ENCODE measurements around the gene GNPAT. TPM values are rescaled to one million over a fixed set of nuclear protein-coding genes. Genes with fewer than 3 reads are reported as not detected.

The GNPAT gene
- total and polyA plus RNA-seq, 10 of the 15 experiments (the other 5 are each of a cell fraction or from before 2014, with no cell fraction given): 24.0 to 70.6 (median 47.2) TPM

GRCh38 chr1:231284441-231284840, 43.4 kb downstream of the GNPAT start:
- FAIRE-seq: no peak
- no TSS peak for BruUV-seq (replicated peaks)

More at GRCh38 chr1:231284441-231284840, 43.4 kb downstream of the GNPAT start:
- in situ Hi-C loops (cut with MboI) (no loop called here), intact Hi-C loops (cut with micrococcal nuclease; ENCODE audit: unreplicated experiment) (no loop called here)
- Histone ChIP-seq H3K4me1 (ENCODE audit: control insufficient read depth, insufficient read depth, low read length) (no peaks in the 10 kb centered on the region), H3K9me3 (replicated peaks; ENCODE audit: control insufficient read depth, insufficient read depth, low read length) (no peaks in the 10 kb centered on the region), H2AFZ (ENCODE audit: control insufficient read depth, low read depth, low read length) (no peak overlapping the region), H3K4me2 (ENCODE audit: control insufficient read depth, insufficient read depth) (no peak overlapping the region), H3K9ac (ENCODE audit: control insufficient read depth, insufficient read depth, low read length) (no peak overlapping the region), H3K36me3 (ENCODE audit: control insufficient read depth in 2 of 2, insufficient read depth in 2 of 2, low read length in 1 of 2) (no peaks in the 10 kb centered on the region), H3K27me3 (replicated peaks in 1 of 2; ENCODE audit: control insufficient read depth in 2 of 2, insufficient read depth in 2 of 2, low read length in 1 of 2) (no peaks in the 10 kb centered on the region), H3K27ac (ENCODE audit: control insufficient read depth, insufficient read depth) (no peak overlapping the region), H3K4me3 (no peak overlapping the region), H4K20me1 (ENCODE audit: control insufficient read depth, insufficient read depth) (no peaks in the 10 kb centered on the region), H3K79me2 (ENCODE audit: control insufficient read depth, insufficient read depth, low read length) (no peaks in the 10 kb centered on the region)
- ChIA-PET SMC1A (ENCODE audit: uncharacterized antibody, unreplicated experiment) (no interaction called here), RAD21 (ENCODE audit: unreplicated experiment) (no interaction called here), POLR2A (no interaction called here), CTCF (interaction anchor here (0.7 kb wide), 1 partner anchor 1435 kb away, joined by 3 read pairs; no protein-coding TSS in a partner anchor)
- TF ChIP-seq CHD1 (IDR thresholded peaks at IDR 0.05; ENCODE audit: low read depth, low read length) (no peak), NBN (IDR thresholded peaks at IDR 0.05) (no peak), HSF1 (IDR thresholded peaks at IDR 0.05; ENCODE audit: low read depth, low read length) (no peak), PRDM15 (CRISPR knock-in tag; IDR thresholded peaks at IDR 0.05) (no peak), CBFB (IDR thresholded peaks at IDR 0.05; ENCODE audit: low read depth) (no peak), MLLT1 (IDR thresholded peaks at IDR 0.05) (no peak), BCLAF1 (IDR thresholded peaks at IDR 0.05) (no peak)
- DNase-seq (ENCODE audit: low read depth, low spot score) (no peak), ATAC-seq (no peak)
- WGBS (ENCODE audit: insufficient coverage, insufficient replicate concordance, low lambda C conversion rate, missing lambda C conversion rate): 84% methylated on average over 6 of the region's 6 CpGs

Measured in GM12878 (cell line).